ENCODE results near the gene ACSL4.
"Not testable (repeated sequence)": the region's sequence is repeated elsewhere in the genome, so short reads cannot be mapped to it uniquely, and the experiment has no call there.

The ACSL4 gene

DNA sequence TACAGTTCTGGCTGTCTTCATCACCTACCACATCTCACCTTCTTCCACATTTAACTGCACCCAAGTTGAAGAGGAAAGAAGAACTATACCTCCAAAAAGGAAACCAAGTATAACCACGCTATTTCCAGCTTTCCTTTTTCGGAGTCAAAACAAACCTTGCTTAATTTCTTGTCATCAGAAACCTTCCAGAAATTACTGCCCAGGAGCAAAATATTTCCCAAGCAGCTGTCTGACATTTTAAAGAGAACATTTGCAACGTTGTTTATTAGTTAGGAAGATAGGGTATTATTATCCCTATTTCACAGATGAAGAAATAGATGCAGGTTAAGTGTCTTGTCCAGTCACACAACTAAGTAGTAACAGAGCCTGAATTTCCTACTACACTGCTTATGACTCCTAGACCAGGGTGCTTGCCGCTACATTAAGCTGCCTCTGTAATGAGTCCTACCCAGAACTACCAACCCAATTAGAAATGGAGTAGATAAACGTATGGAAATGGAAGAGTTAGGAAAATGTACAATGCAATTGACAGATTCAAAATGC lies 2.2 kb upstream of the ACSL4 start:
- ChIA-PET CTCF (no interaction called here), POLR2A (ENCODE audit: low non-redundant PET) (no interaction called here)
- no peak for DNase-seq (ENCODE audit: low spot score)
- TF ChIP-seq, protein P1, sequence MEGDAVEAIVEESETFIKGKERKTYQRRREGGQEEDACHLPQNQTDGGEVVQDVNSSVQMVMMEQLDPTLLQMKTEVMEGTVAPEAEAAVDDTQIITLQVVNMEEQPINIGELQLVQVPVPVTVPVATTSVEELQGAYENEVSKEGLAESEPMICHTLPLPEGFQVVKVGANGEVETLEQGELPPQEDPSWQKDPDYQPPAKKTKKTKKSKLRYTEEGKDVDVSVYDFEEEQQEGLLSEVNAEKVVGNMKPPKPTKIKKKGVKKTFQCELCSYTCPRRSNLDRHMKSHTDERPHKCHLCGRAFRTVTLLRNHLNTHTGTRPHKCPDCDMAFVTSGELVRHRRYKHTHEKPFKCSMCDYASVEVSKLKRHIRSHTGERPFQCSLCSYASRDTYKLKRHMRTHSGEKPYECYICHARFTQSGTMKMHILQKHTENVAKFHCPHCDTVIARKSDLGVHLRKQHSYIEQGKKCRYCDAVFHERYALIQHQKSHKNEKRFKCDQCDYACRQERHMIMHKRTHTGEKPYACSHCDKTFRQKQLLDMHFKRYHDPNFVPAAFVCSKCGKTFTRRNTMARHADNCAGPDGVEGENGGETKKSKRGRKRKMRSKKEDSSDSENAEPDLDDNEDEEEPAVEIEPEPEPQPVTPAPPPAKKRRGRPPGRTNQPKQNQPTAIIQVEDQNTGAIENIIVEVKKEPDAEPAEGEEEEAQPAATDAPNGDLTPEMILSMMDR (conservative IDR thresholded peaks at IDR 0.05; ENCODE audit: low read depth) = no peak
- no peak overlapping the region for H3K27ac ChIP-seq

DNA sequence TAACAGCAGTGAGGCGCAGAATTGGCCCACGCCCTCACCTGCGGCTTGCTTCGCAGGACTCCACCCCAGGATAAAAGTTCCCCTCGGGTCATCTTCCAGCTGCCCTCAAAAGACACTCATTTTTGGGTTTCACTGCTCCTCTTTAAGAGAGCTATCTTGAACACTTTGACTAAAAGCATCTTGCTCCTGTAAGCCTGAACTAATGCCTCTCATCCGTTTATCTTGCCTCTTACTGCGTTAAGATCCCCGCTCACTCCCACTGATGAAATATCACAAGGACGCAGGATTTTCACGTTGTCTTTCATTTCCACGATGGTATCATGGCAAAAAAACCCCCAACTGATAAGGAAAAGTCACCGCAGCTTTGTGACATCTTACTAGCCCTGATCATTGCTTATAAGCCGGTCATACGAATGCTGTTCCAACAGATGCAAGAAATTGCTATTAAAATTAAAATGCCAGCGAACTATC lies 591 bp upstream of the ACSL4 start:
- POLR2A ChIA-PET (ENCODE audit: low non-redundant PET) = no interaction called here
- TF ChIP-seq, protein P1 (conservative IDR thresholded peaks at IDR 0.05; ENCODE audit: low read depth) = no peak
- CTCF ChIA-PET = interaction anchor here (0.6 kb wide), 1 partner anchor 9 kb away, joined by 3 read pairs; no protein-coding TSS in a partner anchor
- H3K27ac ChIP-seq = peak overlapping the region; percentile 88
- no peak for DNase-seq (ENCODE audit: low spot score)

DNA sequence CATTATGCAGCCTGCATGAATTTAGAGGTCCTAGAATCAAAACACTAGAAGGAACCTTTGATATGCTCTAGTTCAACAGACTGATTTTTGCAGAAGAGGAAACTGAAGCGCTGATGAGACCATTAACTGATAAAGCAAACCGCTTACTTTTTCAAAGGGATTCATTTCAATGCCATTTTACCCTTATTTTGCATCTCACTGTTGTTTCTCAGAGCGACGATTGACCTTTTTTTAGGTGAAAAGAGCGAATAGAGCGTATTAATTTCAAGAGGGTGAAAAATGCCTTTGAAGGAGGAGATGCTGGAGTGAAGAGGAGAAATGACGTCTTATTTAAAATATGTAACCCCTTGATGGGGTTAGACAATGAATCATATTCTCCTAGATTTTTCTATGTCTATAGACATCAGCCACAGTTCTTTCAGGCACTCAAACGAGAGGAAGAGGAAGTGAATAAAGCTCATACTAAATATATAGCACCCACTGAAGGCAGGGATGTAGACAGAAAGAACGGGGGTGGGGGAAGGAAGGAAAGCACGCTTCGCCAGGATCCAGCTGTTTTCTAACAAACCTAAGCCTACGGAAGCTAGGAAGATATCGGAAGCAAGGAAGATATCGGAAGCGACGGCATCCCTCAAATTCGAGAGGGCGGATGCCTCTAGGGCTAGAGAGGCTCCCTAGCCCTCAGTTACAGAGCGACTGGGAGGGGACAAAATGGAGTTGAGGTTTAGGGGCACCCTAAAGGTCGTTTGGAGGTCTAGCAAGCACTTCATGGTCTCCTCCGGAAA lies 848 bp downstream of the ACSL4 start:
- H3K27ac ChIP-seq = peak overlapping the region; percentile 88
- peak; percentile 22 for DNase-seq (ENCODE audit: low spot score)
- ChIA-PET CTCF (interaction anchor here (0.7 to 1.3 kb wide), 2 partner anchors 125 to 324 kb away, joined by 3 to 5 read pairs; no protein-coding TSS in a partner anchor), POLR2A (ENCODE audit: low non-redundant PET) (no interaction called here)
- TF ChIP-seq, protein P1 (conservative IDR thresholded peaks at IDR 0.05; ENCODE audit: low read depth) = no peak

DNA sequence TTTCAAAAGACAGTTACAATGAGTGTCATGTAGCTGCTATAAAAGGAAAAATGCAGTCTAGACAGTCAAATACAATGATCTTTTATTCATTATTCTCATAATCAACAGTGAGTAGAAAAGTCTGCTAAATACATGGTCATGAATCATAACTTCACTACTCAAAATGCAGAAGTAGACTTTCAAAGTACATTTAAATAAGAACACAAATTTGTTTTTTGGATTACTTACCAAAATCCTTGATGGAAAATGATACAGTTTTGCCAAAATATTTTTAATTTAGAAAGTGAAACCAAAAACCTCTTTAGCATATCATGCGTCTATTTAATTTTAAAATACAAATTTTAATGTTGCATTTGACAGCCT lies 4.9 kb downstream of the ACSL4 start:
- CTCF ChIA-PET = no interaction called here
- DNase-seq (ENCODE audit: low spot score) = no peak
- no peak overlapping the region for H3K27ac ChIP-seq
- POLR2A ChIA-PET (ENCODE audit: low non-redundant PET) = no interaction called here
- TF ChIP-seq, protein P1 (conservative IDR thresholded peaks at IDR 0.05; ENCODE audit: low read depth) = no peak

DNA sequence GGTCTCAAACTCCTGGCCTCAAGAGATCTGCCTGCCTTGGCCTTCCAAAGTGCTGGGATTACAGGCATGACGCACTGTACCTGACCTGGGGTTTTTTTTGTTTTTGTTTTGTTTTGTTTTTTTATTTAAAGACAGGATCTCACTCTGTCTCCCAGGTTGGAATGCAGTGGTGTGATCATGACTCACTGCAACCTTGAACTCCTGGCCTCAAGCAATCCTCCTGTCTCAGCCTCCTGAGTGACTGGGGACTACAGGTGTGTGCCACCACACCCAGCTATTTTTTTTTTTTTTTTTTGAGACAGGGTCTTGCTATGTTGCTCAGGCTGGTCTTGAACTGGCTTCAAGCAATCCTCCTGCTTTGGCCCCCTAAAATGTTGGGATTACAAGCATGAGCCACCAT lies 8.1 kb downstream of the ACSL4 start:
- DNase-seq (ENCODE audit: low spot score); CTCF ChIA-PET; POLR2A ChIA-PET (ENCODE audit: low non-redundant PET); H3K27ac ChIP-seq: not testable (repeated sequence)

DNA sequence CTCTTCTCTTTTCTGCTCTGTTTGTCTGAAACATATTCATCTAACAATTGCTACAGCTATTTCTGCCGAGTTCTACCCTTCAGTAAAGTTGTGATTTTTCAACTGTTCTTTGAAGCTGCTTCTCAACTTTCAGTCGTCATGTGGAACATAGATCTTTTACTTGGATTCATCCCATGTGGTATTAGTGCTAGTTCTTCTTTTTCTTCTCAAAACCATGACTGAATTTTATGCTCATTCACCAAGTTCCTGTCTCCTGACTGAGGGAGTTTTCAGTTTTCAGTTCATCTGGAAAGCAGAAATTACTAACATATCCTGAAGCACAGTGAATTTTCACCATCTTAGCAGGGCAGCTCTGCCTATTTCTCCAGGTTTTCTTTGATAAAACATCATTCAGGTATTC lies 12.1 kb downstream of the ACSL4 start:
- no peak overlapping the region for H3K27ac ChIP-seq
- POLR2A ChIA-PET (ENCODE audit: low non-redundant PET) = no interaction called here
- CTCF ChIA-PET = interaction anchor here (0.7 to 1.3 kb wide), 2 partner anchors 136 to 235 kb away, joined by 3 read pairs; no protein-coding TSS in a partner anchor
- DNase-seq (ENCODE audit: low spot score) = no peak
- TF ChIP-seq, protein P1 (conservative IDR thresholded peaks at IDR 0.05; ENCODE audit: low read depth) = no peak

DNA sequence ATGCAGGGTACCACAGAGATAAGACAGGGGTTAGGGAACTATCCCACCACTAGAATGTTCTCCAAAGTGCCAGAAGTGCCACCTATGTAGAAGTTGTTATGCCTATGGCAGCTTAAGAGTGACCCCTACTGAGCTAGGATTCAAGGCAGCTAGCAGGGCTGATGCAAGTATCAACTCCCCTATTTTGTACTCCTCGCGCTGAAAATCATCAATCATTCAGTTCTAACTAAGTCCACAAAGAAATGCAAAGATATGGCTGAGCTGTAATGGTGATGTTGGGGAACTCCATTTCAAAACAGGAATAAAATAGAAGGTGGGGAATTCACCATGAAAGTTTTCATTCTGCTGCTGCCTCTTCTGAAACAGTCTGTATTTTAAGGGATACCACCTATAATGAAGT lies 13.8 kb downstream of the ACSL4 start:
- ChIA-PET CTCF (no interaction called here), POLR2A (ENCODE audit: low non-redundant PET) (no interaction called here)
- TF ChIP-seq, protein P1 (conservative IDR thresholded peaks at IDR 0.05; ENCODE audit: low read depth) = no peak
- DNase-seq (ENCODE audit: low spot score) = no peak
- H3K27ac ChIP-seq = no peak overlapping the region
